Esophagus squamous epithelium (tissue), 4 donors: ENCODE results near the gene CATSPERE.
"Not testable (repeated sequence)": the region's sequence is repeated elsewhere in the genome, so short reads cannot be mapped to it uniquely, and the experiment has no call there.

Experiments used
- POLR2A ChIP-seq, 4 donors: fragments of 450-650 bp; IDR thresholded peaks; one replicate each; pipeline ENCODE4 v1.6.1; 2017; ENCODE audit warnings: antibody characterized with exemption in 4 of 4, mild to moderate bottlenecking in 4 of 4, moderate library complexity in 3 of 4
- TF ChIP-seq, protein P1 (sequence below), 6 experiments: fragments of 450-650 bp in 4 of 6; fragments of 200-600 bp in 2 of 6; sonication (generic) in 2 of 6; IDR thresholded peaks; one replicate each; pipeline ENCODE4 v1.5.1; 2016 to 2019; ENCODE audit warnings: antibody characterized with exemption in 6 of 6, mild to moderate bottlenecking in 4 of 6, moderate library complexity in 4 of 6

DNA sequence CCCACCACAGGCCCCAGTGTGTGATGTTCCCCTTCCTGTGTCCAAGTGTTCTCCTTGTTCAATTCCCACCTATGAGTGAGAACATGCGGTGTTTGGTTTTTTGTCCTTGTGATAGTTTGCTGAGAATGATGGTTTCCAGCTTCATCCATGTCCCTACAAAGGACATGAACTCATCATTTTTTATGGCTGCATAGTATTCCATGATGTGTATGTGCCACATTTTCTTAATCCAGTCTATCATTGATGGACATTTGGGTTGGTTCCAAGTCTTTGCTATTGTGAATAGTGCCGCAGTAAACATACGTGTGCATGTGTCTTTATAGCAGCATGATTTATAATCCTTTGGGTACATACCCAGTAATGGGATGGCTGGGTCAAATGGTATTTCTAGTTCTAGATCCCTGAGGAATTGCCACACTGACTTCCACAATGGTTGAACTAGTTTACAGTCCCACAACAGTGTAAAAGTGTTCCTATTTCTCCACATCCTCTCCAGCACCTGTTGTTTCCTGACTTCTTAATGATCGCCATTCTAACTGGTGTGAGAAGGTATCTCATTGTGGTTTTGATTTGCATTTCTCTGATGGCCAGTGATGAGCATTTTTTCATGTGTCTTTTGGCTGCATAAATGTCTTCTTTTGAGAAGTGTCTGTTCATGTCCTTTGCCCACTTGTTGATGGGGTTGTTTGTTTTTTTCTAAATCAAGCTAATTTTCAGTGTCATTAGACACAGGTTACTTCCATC lies 200.7 kb downstream of the CATSPERE start:
- TF ChIP-seq, protein P1, sequence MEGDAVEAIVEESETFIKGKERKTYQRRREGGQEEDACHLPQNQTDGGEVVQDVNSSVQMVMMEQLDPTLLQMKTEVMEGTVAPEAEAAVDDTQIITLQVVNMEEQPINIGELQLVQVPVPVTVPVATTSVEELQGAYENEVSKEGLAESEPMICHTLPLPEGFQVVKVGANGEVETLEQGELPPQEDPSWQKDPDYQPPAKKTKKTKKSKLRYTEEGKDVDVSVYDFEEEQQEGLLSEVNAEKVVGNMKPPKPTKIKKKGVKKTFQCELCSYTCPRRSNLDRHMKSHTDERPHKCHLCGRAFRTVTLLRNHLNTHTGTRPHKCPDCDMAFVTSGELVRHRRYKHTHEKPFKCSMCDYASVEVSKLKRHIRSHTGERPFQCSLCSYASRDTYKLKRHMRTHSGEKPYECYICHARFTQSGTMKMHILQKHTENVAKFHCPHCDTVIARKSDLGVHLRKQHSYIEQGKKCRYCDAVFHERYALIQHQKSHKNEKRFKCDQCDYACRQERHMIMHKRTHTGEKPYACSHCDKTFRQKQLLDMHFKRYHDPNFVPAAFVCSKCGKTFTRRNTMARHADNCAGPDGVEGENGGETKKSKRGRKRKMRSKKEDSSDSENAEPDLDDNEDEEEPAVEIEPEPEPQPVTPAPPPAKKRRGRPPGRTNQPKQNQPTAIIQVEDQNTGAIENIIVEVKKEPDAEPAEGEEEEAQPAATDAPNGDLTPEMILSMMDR (IDR thresholded peaks at IDR 0.05) = not testable (repeated sequence)
- TF ChIP-seq POLR2A (IDR thresholded peaks at IDR 0.05) = not testable (repeated sequence)
